BJ (cell line): ENCODE results near the gene ABCC4. TPM values are rescaled to one million over a fixed set of nuclear protein-coding genes. Genes with fewer than 3 reads are reported as not detected.

Experiments used
- CTCF ChIA-PET: fragments of 350-600 bp; formaldehyde crosslinking; extraction: SDS; loops from one replicate; lab custom pipeline; 2021; ENCODE audit warnings: antibody characterized with exemption, inconsistent platforms; lab: Yijun Ruan, JAX
- POLR2A ChIA-PET: fragments of 300-600 bp; sonication (Branson Sonifier 250); formaldehyde crosslinking; extraction: SDS; loops from one replicate; lab custom pipeline; 2021; ENCODE audit warnings: antibody characterized with exemption; lab: Charles Lee
- DNase-seq: peaks from one replicate; pipeline ENCODE4 v3.0.0-alpha.2; 2011; ENCODE audit warnings: low read depth
- H3K27me3 ChIP-seq: 2 replicates; pipeline ENCODE4 v1.6.0; 2011; ENCODE audit warnings: low read length; ENCODE audit not compliant: control insufficient read depth, insufficient read depth
- H3K36me3 ChIP-seq: 2 replicates; pipeline ENCODE4 v1.5.1; 2011; ENCODE audit warnings: low read length; ENCODE audit not compliant: control insufficient read depth, insufficient read depth
- H3K4me3 ChIP-seq: 2 replicates; pipeline ENCODE4 v1.5.1; 2011; ENCODE audit warnings: low read depth, mild to moderate bottlenecking, control low read depth, low read length
- polyA plus RNA-seq: library from polyadenylated mRNA; depleted of rRNA; stranded (reverse); fragments of >200 nt; gene quantifications from 2 replicates; pipeline ENCODE4 v1.2.3, GENCODE V29; 2011
- TF ChIP-seq, protein P1 (sequence below): IDR thresholded peaks from 2 replicates; pipeline ENCODE4 v1.5.1; 2011; ENCODE audit warnings: low read depth, mild to moderate bottlenecking, control low read depth, inconsistent platforms, low read length, moderate library complexity; ENCODE audit not compliant: insufficient read depth

Gene ABCC4
- polyA plus RNA-seq, 1 experiment: 11.2 TPM

DNA sequence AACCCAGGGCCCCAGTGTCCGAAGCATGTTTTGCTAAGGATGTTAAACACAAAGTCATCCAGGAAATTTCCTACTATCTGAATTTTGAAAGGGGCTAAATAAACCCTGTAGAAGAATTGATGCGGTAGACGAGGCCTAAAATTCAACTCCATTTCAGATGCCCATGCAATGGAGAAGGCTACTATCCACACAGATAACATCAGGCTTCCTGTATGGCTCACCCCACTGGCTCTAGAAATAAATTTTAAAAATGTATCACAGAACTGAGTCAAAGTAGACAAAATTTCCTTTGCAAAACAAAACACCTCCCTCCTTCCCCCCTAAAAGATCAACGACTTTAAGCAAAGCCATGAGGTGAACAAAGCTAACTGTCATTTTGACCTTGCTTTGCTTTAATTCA lies 188.4 kb downstream of the ABCC4 start:
- Histone ChIP-seq H3K36me3 (peaks cover 1% of the 10 kb centered on the region; the same call in 1 of the 2 replicates), H3K27me3 (no peaks in the 10 kb centered on the region), H3K4me3 (no peak overlapping the region)
- DNase-seq: no peak
- POLR2A ChIA-PET: no interaction called here
- CTCF ChIA-PET: interaction anchor here (1.1 kb wide), 1 partner anchor 8 kb away, joined by 3 read pairs; no protein-coding TSS in a partner anchor
- TF ChIP-seq, protein P1, sequence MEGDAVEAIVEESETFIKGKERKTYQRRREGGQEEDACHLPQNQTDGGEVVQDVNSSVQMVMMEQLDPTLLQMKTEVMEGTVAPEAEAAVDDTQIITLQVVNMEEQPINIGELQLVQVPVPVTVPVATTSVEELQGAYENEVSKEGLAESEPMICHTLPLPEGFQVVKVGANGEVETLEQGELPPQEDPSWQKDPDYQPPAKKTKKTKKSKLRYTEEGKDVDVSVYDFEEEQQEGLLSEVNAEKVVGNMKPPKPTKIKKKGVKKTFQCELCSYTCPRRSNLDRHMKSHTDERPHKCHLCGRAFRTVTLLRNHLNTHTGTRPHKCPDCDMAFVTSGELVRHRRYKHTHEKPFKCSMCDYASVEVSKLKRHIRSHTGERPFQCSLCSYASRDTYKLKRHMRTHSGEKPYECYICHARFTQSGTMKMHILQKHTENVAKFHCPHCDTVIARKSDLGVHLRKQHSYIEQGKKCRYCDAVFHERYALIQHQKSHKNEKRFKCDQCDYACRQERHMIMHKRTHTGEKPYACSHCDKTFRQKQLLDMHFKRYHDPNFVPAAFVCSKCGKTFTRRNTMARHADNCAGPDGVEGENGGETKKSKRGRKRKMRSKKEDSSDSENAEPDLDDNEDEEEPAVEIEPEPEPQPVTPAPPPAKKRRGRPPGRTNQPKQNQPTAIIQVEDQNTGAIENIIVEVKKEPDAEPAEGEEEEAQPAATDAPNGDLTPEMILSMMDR: no peak

DNA sequence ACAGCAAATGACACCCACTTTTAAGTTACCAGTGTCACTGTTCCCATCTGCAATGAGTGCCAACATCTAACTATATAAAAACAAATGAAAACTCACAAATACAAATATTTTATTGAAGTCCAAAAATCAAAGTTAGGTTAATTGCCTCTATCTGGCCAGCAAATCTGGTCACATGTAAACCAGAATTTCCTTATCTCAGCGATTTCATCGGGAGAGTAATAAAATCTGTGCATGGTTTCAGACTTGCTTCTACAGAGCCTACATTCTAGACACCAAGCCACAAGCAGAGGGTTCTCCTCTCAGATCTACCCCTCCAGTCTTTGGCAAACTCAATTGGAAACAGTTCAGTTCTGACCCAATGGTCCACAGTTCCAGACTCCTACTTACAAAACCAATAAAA lies 189.6 kb downstream of the ABCC4 start:
- ChIA-PET POLR2A (no interaction called here), CTCF (no interaction called here)
- Histone ChIP-seq H3K27me3 (no peaks in the 10 kb centered on the region), H3K4me3 (no peak overlapping the region), H3K36me3 (peaks cover 1% of the 10 kb centered on the region; the same call in 1 of the 2 replicates)
- no peak for DNase-seq
- TF ChIP-seq, protein P1: no peak

DNA sequence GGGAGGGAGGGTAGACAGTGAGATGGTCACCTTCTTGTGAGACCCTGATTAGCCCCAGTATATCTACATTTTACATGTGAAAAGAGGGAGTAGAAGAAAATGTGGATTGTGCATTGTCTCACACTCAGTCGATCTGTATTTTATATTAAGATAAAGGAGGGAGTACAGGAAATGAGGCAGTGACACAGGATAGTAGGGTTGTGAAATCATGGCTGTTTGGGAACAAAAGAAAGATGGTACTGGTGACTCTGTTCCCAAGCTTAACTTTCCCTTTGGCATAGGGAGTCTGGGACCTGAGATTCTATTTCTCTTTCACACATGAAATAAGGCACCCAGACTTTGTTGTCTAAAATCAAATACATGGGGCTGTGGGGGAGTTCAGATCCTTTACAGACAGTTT lies 194.7 kb downstream of the ABCC4 start:
- ChIA-PET POLR2A (no interaction called here), CTCF (interaction anchor here (1.6 kb wide), 1 partner anchor 8 kb away, joined by 3 read pairs; no protein-coding TSS in a partner anchor)
- TF ChIP-seq, protein P1: no peak
- H3K36me3 ChIP-seq: peaks cover 1% of the 10 kb centered on the region; the same call in 1 of the 2 replicates
- H3K4me3 ChIP-seq: no peak overlapping the region
- DNase-seq: no peak
- no peaks in the 10 kb centered on the region for H3K27me3 ChIP-seq

DNA sequence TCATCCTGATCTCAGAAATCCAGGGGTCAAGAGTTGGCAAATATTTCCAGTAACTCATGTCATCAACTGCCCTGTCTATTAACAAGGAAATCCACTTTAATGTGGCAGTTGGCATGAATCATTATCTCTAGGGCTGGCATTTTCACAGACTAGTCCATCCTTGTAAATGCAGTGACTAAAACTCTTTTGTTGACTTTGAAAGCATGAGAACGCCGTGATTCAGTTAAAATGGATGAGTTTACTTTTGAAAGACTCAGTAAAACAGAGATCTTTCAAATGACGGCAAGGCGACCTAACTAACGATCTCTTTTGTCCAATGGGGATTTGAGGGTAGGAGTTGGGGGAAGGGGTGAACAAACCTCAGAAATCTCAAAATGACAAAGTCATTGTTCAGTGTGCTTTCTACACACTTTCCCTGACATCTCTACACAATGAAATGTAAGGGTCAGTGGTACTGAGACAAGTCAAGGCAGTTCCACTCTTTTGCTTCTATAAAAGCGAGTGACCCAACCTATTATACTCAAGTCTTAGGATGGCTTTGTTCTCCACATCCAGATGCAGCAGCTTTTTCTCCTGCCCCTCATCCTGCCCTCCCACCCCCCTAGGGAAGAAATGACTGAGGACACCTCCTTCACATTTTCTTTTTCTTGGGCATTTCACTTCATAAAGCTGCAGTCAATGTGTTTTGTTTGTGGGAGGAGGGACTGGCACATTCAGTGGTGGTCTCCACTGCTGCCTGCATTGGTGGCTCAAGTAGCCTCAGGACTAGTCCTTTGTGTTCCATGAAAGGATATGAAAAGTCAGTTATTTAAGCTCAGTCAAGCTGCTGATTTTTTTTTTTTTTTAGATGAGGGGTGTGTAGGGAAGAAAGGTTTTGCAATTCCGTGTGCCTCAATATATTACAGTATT lies 200.5 kb downstream of the ABCC4 start:
- no peaks in the 10 kb centered on the region for H3K36me3 ChIP-seq
- ChIA-PET POLR2A (no interaction called here), CTCF (interaction anchor here (0.6 to 1.0 kb wide), 2 partner anchors 11 to 55 kb away, joined by 3 to 4 read pairs; no protein-coding TSS in a partner anchor)
- H3K4me3 ChIP-seq: no peak overlapping the region
- H3K27me3 ChIP-seq: no peaks in the 10 kb centered on the region
- DNase-seq: peak; percentile 59
- TF ChIP-seq, protein P1: no peak

DNA sequence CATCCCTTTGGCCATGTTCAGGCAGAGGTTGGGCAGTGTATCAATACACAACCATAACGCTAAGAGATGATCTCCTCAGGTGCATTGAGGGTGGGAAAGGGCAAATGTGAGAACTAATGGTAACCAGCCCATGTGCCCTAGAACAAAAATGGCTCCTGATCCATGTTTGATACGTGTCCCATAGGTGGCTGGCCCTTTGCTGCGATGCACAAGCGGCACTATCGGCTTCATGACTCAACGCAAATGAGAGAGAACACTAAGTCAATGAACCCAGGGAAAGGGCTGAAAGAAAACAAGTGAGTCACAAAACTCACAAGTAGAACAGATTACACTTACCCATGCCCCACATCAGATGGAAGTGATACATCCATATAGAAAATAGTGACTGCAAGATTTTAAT lies 201.7 kb downstream of the ABCC4 start:
- no peak for DNase-seq
- ChIA-PET POLR2A (no interaction called here), CTCF (no interaction called here)
- Histone ChIP-seq H3K36me3 (no peaks in the 10 kb centered on the region), H3K27me3 (no peaks in the 10 kb centered on the region), H3K4me3 (no peak overlapping the region)
- TF ChIP-seq, protein P1: no peak
